ENCODE results near the gene ADAT3.

The ADAT3 gene

DNA sequence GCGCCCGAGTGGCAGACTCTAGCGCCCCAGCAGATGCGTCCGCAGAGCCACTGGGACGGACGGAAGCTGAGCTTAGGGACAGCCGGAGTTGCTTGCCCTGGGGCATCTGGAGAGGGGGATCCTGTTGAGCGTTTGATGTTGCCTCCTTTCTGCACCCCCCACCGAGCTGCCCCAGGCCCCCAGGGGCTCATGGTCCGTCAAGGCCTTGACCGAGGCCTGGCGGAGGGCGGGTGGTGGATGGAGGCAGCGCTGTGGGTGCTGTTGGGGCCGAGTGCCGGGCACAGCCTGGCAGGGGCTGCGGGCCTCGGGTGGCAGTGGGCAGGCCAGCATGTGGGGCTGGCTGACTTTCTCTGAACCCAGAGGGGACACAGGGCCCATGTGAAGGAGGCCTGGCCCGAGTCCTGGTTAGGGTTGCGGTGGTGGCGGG is 38.5 kb downstream of the ADAT3 start:
- DNase-seq = no peak

DNA sequence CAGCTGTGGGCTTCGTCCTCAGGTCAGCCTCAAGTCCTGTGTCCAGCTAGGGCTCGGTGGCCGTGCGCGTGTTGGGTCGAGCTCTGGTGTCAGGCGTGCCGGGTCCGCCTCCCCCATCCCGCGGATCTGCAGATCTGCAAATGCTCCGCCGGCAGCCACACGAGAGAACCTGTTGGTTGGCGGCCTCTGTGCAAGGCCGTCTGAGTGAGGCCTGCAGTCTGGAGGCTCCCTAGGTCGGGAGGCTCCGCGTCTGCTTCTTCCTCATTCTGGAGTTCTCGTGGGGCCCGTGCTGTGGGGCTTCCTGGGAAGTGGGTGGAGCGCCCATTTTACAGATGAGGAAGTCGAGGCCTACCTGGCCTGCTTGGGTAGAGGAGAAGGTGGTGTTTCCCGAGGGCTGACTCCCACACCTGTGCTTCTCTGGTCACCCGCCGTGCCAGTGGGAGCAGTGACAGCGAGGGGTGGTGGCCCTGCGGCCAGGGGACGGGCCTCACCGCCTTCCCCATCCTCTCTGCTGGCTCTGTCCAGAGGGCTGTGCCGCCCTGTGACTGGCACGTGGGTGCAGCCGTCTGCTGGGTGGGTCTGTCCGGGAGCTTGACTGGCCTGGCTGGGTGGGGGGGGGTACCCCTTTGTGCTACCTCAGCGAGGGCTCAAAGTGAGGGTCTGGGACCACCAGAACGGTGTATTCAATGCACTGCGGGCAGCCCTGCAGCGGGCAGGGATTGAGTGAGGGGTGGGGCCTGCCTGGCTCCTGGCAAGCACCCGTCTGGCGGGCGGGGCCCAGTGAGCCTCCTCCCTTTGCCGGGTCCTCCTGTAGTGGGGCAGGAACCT is 39.1 kb downstream of the ADAT3 start:
- no peak for DNase-seq

DNA sequence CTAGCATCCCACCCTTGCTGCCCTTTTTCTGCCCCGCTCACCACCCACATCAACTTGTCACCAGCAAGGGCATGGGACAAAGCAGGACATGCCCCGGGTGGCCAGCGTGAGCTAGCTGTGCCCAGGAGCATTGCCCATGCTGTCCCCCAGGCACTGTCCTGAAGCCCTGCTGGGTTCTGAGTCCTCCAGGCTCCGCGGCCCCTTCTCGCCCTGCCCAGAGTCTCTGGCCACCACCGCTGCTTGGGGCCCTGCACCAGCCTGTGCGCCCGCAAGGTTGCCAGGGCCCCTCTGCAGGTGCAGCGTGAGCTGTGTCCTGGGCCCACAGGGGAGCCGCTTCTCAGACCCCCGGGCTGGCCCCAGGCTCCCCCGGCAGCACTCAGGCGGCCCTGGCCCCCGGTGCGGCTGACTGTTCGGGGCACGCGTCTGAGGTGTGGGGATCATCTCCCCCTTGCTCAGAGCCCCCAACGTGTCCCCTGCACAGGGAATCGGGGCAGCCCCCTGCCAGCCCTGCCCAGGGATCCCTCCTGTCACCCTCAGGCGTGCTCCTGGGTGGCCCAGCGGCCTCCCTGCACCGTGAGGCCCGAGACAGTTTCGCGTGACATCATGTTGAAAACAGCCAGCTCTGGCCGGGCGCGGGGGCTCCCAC is 39.8 kb downstream of the ADAT3 start:
- DNase-seq = no peak

DNA sequence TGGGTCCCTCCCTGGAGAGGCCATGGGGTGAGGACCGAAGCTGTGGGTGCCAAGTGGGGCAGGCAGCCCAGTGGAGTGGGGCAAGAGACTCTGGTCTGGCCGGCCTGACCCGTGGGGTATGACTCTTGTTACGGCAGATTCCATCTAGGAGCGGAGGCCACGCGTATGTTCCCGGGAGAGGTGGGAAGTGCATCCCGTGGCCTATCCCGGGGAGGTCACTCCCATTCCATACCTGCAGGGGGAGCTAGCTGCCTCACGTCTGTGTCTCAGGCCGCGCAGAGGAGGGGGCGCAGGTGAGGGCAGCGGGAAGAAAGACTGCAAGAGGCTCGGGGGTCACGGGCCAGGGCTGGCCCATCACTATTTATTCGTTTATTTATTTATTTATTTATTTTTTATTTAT is 40.7 kb downstream of the ADAT3 start:
- DNase-seq = peak; percentile 36

DNA sequence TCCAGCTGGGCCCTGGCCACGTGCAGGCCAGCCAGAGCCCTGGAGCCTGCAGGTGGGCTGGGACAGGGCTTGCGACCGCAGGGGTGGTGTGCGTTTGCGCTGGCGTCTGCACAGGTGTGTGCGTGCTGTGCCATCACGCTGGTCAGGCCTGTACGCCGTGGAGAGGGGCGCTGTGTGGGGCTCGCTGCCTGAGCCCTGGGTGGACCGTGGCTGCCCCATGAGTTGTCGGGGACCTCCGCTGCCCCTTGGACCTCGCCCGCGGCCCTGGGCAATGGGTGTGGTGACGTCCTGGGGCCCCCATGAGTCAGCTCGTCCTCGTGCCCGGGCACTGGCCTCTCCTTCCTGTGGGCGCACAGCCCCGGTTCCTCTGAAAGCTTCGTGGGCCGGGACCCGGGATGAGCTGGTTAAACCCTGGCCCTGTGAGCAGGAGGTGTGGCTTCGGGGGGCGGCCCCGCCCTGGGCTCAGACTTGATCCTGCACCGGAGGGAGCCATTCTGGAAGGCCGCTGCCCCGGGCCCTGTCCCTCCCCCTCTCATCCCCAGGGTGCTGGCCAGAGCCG is 42.5 kb downstream of the ADAT3 start:
- no peak for DNase-seq

DNA sequence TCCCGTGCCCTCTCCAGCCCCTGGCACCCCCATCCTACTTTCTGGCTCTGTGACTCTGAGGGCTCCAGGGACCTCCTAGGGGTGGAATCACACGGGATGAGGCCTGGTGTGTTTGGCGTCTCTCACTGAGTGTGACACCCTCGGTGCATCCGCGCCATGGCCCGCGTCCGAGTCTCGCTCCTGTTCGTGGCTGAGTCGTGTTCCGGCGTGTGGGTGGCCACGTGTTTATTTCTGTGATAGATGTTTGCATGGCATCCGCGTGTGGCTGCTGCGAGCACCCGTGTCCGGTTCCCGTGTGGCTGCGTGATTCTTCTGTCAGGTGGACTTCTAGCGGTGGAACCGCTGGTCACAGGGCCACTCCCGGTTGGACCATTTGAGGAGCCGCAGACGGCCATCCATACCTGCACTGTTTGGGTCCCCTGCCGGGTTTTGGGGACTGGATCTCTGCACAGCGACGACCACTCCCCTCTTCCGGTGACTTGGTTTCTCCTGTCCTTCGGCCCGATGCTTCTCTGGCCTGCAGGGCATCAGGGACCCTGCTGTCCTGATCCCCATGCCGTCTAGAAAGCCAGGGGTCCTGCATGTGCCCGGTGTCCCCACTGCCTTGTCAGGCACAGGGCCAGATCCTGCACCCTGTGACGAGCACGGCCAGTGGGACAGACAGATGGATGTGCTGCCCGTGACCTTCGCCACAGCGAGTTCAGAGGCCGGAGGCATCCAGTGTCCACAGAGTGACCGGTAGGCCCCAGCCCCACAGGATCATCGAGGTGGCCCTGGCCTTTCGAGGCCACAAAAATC is 44.3 kb downstream of the ADAT3 start:
- no peak for DNase-seq

DNA sequence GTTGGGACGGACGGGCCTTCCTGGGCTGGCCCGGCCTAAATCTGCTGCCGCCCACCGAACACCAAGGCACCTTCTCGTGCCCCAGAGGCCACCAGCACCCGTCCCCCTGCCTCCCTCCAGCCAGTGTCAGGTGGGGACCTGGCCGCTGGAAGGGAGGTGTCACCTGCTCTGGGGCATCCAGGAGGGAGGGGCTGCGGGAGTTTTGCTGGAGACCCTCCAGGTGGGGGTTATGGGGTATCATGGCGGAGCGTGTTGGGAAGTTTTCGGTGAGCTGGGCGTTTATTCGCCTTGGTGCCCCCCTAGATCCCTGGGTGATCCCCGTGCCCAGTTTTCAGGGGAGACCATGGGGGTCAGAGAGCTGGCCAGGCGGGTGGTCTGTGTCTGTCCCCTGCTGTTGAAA is 45.4 kb downstream of the ADAT3 start:
- no peak for DNase-seq

DNA sequence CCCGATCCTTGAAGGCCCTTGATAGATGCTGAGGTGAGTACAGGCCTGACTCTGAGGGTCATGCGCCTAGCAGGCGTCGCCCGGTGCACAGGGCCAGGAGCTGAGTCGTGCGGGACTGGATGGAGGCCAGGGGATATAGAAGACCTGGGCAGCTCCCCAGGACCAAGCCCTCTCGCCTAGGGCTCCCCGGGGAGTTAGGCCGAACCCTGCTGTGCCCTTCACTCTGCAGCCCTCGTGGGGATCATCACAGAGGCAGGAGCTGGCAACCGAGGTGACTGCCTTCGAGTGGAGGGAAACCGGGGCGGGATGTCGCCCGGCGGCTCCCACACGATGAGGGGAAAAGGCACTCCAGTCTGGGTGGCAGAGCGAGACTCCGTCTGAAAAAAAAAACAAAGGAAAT is 47.4 kb downstream of the ADAT3 start:
- DNase-seq = no peak

DNA sequence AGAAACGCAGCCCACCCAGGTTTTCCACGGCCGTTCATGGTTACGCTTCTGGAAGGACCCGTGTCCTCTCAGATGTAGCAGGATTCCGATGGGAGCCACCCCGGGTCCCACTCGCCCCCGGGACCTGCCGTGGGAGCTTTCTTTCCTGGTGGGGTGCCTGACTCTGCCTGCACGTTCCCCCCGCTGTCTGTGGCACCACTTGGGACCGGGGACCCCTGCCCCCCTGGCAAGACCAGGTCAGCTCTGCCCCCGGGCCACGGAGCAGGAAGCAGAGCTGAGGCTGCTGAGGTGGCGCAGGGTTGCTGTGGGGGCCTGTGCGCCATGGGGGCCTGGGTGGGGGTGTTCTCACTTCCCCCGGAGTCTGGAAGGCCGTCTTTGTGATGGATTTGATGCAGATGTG is 47.8 kb downstream of the ADAT3 start:
- DNase-seq = no peak

DNA sequence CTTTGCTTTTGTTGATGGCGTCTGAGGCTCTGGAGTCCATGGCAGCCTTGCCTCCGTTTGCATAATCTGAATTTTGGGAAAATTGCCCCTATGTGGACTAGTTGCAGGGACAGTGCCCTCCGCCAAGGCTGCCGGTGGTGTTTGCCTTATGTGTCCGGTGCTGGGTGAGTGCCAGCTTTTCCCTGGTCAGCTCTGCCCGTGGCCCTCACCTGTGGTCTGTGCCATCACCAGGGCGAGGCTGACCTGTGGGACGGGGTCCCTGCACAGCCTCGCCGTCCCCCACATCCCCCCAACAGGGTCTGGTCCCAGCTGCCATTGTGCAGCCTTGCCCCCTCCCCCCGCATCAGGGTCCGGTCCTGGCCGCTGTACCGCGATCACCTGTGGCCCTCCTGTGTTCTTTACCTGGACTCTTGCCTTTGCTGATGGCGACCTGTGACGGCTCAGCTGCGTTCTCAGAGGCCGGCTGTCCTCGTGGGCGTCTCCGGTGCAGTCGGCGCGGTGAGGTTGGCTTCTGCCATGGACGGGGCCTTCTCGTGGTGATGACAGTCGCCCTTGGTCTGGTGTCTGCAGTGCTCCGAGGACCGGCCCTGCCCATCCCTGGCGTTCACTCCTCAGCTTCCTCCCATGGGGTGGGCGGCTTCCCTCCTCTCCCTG is 48.4 kb downstream of the ADAT3 start:
- DNase-seq = no peak

DNA sequence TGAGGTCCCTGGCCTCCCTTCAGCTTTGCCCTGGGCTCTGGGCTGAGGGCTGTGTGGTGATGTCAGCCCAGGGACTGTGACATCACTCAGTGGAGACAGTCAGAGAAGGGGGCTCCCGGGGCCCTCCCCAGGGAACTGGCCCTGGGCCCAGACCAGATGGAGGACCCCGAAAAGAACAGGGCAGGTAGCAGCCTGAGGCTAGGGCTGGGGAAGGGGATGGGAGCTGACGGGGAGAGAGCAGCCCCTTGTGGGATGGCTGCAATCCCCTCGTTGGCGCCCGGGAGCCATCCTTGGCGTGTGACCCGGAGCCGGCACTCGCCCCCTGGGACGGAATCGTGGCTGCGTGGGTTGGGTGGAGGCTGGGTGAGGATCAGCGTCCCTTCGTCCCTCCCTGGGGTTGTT is 49.3 kb downstream of the ADAT3 start:
- DNase-seq = no peak

DNA sequence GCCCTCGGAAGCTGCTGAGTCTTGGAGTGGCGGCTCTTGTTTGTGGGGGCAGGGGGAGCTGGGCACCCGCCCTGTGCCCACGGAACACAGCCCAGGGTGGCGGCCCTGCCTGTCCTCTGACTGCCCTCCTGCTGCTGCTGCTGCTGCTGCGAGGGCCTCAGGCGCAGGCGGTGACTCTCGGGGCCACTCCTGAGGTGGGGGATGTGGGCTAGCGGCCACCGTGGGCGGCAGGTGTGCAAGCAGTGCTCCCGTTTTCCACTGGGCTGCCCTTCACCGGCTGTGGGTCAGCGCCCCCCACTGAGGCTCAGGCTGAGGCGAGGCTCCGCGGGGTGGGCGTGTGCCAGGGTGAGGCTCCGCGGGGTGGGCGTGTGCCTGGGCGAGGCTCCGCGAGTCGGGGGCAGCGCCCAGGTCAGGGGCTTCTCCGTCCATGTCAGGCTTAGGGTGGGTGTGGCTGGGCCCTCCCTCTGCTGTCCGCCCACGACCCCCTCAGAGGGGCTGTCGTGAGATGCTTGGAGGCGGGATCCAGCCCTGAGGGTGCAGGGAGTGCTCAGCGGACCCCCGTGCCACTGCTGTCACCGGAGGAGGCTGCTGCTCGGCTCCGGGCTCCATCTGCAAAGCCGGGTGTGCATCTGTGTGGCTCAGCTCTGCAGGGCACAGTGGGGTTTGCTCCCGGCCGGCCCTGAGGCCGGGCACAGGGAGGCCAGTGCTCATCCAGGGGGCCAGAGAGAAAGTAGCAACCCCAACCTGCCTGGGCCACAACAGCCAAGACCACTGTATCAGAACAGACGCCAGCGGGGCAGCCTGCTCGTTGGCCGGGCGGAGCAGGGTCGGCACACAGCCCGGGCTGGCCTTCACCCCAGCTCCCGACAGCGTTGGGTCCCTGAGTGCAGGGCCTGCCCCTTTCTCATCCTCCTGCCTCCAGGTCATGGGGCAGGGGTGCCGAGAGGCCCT is 50.2 kb downstream of the ADAT3 start:
- no peak for DNase-seq

DNA sequence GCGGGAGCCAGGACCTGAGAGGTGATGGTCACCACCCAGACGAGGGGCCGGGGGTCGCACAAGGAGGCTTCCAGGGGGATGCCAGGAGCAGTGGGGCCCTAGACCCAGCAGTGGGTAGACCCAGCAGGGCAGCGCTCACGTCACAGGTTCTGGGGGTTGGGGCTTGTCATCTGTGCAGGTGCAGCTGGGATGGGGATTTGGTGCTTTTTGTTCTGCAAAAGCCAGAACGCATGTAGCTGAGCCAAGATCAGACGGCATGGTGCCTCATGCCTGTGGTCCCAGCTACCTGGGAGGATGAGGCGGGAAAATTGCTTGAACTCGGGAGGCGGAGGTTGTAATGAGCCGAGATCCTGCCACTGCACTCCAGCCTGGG is 50.9 kb downstream of the ADAT3 start:
- no peak for DNase-seq

DNA sequence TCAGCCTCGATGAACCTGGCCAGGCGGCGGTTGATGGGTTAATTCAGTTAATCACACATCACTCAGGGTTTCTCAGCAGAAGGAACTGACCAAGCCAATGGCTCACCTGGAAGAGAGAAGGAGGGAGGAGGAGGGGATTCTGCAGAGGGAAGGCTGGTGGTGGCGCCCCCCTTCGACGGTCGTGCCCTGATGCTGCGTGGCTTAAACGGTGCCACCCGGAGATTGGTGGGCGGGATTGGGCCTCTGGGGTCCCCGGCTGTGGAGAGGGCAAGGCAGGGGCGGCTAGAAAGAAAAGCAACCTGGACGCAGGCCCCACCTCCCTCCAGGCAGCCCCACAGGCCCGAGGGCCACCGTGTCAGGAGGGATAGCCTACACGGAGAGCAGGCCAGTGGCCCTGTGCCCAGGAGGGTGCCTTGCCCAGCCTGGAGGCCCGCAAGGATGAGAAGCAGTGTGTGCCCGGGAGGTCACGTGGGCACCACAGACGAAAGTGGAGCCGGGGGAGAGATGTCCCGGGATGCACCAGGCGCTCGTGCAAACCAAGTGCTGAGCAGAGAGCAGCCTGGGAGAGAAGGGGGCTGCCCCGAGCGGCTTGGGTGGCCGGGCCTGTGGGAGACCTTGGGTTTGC is 51.8 kb downstream of the ADAT3 start:
- DNase-seq = no peak

DNA sequence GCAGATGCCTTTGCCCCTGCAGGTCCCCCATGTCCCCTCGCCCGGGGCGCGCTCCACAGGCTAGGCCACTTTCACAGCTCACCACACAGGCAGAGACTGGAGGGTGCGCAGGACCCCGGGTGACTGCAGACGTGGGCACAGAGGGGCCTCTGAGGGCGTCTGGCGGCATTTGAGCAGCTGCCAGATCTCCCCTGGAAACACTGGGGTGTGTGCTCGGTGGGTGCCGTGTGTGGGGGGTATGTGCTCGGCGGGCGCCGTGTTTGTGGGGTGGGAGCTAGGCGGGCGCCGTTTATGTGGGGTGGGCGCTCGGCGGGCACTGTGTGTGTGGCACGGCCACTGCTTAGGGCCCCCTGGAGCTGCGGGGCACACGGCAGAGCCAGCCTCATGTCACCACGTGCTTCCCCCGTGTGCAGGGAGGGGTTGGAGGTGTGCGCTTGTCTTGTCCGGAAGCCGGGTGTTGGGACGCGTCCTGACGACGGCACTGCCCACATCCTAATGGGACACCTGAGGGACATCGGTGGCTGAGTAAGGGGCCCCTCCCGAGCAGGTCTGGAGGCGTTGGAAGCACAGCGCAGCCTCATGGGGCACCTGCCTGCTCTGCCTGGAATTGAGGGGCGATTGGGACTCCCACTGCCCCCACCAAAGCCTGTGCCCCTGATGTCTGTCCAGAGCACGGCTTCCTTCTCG is 52.5 kb downstream of the ADAT3 start:
- DNase-seq = no peak

DNA sequence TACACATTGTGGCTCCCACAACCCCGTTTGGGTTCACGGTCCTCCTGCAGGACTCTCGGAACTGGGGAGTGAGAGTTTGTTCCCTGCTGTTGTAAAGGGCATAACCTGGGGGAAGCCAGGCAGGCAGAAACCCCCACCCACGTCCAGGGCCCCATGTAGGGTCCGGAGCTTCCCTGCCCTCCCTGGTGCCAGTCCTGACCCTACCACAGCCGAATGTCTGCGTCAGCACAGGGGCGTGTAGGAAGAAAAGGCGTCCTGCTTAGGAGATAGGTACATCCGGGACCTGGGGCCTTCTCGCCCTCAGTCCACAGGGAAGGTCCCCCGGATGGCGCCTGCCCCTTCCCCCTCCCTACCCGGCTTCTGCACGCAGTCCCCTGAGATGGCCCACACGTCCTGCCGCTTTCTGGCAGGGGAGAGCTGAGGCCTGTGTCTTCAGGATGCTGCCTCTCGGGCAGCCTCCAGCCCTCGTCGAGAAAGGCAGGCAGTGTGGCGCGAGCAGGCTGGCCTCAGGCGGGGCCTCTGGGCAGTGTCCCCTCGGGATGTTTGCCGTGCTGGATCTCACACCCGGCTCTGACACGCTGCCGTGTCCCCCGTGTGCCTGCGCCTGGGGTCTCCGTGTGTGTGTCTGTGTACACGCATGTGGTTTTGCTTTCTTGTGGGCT is 54.9 kb downstream of the ADAT3 start:
- no peak for DNase-seq

DNA sequence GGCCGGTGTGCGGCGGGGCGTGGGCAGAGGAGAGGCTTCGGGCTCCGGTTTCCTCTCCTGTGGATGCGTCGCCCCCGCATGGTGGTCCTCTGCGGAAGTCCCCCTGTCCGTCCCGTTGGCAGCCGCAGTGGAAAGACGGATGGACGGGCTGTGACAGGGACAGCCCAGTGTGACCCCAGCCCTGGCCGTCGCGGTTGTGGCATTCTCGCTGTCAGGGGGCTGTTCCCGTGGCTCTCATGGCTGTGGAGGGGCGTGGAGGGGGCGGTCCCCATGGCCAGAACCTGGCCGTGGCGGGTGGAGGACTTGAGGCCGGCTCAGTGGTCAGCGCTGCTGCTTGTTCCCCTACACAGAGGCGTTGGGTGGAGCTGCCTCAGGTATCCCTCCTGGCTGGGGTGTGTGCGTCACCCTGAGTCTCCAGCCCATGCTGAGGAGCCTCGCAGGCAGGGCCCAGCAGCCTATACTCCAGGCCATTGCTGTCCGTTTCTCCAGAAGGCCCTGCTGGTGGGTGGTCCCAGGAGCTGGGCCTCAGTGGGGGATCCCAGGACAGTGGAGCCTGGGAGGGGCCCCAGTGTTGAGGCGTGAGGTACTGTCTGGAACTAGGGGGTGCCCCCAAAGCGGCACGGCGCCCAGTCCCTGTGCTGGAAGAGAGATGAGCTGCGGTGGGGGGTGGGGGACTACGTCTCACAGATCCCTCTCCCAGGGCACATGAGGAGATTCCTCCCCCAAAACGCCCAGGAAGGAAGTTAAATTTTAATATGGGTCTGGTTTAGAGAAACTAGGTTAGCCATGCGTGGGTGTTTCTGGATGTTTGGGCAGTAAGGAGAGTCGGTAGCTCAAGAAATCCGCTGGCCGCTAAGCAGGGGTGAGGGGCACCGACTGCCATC is 56.0 kb downstream of the ADAT3 start:
- no peak for DNase-seq

DNA sequence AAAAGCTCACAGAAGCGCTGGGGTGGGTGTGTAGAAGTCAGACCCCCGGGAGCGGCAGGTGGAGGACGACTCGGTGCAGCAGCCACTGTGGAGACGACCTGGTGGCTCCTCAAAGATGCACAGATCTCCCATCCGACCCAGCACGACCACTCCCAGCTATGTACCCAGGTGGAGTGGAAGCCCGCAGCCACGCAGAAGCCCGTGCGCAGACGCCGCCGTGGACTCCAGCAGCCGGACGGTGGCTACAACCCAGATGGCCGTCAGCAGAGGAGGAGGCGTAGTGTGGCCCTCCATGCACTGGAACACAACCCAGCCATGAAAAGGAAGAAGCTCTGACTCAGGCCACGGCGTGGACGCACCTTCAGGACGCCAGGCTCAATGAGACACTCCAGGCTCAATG is 57.5 kb downstream of the ADAT3 start:
- no peak for DNase-seq
